ENCODE measurements around the gene SLC27A5. TPM values are rescaled to one million over a fixed set of nuclear protein-coding genes. Genes with fewer than 3 reads are reported as not detected.
A peak's percentile ranks its signal among the peaks of the same experiment; 100 is the strongest.

The SLC27A5 gene
- total and polyA plus RNA-seq, 2 experiments from 2014 or later: 16.2 to 35.5 TPM

DNA sequence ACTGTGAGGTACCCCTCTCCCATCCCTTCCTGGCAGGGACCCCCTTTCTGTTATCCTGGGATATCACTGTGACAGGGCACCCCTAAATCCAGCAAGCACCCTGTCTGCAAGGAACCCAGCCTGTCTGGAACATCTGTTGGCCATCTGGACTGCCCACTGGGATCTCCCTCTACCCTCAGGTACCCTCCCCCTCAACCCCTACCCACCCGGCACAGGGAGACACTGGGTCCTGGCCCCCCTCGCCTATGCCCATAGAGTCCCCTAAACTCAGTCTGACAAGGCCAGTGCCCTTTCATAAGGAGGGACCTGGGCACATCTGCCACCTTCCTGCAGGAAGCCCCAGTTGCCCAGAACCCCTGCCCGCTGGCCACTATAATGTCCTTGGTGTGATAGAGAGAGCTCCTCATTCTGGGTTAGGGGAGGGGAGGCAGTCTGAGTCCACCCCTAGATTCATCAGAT, 2.8 kb upstream of the SLC27A5 start:
- ATAC-seq (no peak), DNase-seq (ENCODE audit: low spot score) (no peak)
- Histone ChIP-seq H4K20me1 (replicated peaks; ENCODE audit: insufficient read depth) (no peaks in the 10 kb centered on the region), H2AFZ (no peak overlapping the region), H3K27me3 (ENCODE audit: insufficient read depth) (no peaks in the 10 kb centered on the region), H3K36me3 (ENCODE audit: insufficient read depth) (no peaks in the 10 kb centered on the region), H3K79me2 (replicated peaks; ENCODE audit: insufficient read depth) (peaks cover 11% of the 10 kb centered on the region; the same call in 1 of the 2 replicates), H3K9me2 (ENCODE audit: insufficient read depth) (no peaks in the 10 kb centered on the region), H3K4me2 (peak overlapping the region; percentile 81), H3K4me1 (ENCODE audit: insufficient read depth) (peaks cover 22% of the 10 kb centered on the region), H3F3A (replicated peaks; ENCODE audit: low read depth) (peaks cover 16% of the 10 kb centered on the region; the same call in 1 of the 2 replicates), H3K27ac (ENCODE audit: low read depth) (0 out of 2 replicates have a peak overlapping the region, but pooled peaks have one; percentile 76), H3K4me3 (peak overlapping the region; percentile 64)
- Mint-ChIP-seq H3K4me1 (peaks cover 26% of the 10 kb centered on the region), H3K27ac (peak overlapping the region; percentile 89; the same call in 1 of the 2 replicates), H3K27me3 (ENCODE audit: insufficient read depth, low read depth, poor library complexity) (peaks cover 35% of the 10 kb centered on the region), H3K36me3 (ENCODE audit: low read depth) (peaks cover 17% of the 10 kb centered on the region), H3K9me3 (no peaks in the 10 kb centered on the region; the same call in 2 of the 3 replicates), H3K4me3 (peak overlapping the region; percentile 81)
- TF ChIP-seq EZH2 (IDR thresholded peaks at IDR 0.05; ENCODE audit: low read depth, unreplicated experiment): no peak
- TF ChIP-seq ZNF331 (CRISPR knock-in tag; IDR thresholded peaks at IDR 0.05; ENCODE audit: low read depth): no peak
- TF ChIP-seq JUNB (IDR thresholded peaks at IDR 0.05; ENCODE audit: unreplicated experiment): no peak
- no peak for TF ChIP-seq POLR2AphosphoS5 (IDR thresholded peaks at IDR 0.05; ENCODE audit: low read depth)
- no peak for TF ChIP-seq ZNF114 (CRISPR knock-in tag; IDR thresholded peaks at IDR 0.05)
- no peak for TF ChIP-seq NANOG (IDR thresholded peaks at IDR 0.05; ENCODE audit: borderline replicate concordance)
- no peak for TF ChIP-seq CREB1 (CRISPR knock-in tag; IDR thresholded peaks at IDR 0.05; ENCODE audit: low read depth)
- TF ChIP-seq, protein P1, sequence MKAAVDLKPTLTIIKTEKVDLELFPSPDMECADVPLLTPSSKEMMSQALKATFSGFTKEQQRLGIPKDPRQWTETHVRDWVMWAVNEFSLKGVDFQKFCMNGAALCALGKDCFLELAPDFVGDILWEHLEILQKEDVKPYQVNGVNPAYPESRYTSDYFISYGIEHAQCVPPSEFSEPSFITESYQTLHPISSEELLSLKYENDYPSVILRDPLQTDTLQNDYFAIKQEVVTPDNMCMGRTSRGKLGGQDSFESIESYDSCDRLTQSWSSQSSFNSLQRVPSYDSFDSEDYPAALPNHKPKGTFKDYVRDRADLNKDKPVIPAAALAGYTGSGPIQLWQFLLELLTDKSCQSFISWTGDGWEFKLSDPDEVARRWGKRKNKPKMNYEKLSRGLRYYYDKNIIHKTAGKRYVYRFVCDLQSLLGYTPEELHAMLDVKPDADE (IDR thresholded peaks at IDR 0.05): no peak
- TF ChIP-seq, protein P2, sequence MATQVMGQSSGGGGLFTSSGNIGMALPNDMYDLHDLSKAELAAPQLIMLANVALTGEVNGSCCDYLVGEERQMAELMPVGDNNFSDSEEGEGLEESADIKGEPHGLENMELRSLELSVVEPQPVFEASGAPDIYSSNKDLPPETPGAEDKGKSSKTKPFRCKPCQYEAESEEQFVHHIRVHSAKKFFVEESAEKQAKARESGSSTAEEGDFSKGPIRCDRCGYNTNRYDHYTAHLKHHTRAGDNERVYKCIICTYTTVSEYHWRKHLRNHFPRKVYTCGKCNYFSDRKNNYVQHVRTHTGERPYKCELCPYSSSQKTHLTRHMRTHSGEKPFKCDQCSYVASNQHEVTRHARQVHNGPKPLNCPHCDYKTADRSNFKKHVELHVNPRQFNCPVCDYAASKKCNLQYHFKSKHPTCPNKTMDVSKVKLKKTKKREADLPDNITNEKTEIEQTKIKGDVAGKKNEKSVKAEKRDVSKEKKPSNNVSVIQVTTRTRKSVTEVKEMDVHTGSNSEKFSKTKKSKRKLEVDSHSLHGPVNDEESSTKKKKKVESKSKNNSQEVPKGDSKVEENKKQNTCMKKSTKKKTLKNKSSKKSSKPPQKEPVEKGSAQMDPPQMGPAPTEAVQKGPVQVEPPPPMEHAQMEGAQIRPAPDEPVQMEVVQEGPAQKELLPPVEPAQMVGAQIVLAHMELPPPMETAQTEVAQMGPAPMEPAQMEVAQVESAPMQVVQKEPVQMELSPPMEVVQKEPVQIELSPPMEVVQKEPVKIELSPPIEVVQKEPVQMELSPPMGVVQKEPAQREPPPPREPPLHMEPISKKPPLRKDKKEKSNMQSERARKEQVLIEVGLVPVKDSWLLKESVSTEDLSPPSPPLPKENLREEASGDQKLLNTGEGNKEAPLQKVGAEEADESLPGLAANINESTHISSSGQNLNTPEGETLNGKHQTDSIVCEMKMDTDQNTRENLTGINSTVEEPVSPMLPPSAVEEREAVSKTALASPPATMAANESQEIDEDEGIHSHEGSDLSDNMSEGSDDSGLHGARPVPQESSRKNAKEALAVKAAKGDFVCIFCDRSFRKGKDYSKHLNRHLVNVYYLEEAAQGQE (IDR thresholded peaks at IDR 0.05; ENCODE audit: unreplicated experiment): no peak
- no peak for TF ChIP-seq EZH2phosphoT487 (IDR thresholded peaks at IDR 0.05; ENCODE audit: unreplicated experiment)
- no peak for TF ChIP-seq STAT1 (IDR thresholded peaks at IDR 0.05; ENCODE audit: unreplicated experiment)
- TF ChIP-seq, protein P3, sequence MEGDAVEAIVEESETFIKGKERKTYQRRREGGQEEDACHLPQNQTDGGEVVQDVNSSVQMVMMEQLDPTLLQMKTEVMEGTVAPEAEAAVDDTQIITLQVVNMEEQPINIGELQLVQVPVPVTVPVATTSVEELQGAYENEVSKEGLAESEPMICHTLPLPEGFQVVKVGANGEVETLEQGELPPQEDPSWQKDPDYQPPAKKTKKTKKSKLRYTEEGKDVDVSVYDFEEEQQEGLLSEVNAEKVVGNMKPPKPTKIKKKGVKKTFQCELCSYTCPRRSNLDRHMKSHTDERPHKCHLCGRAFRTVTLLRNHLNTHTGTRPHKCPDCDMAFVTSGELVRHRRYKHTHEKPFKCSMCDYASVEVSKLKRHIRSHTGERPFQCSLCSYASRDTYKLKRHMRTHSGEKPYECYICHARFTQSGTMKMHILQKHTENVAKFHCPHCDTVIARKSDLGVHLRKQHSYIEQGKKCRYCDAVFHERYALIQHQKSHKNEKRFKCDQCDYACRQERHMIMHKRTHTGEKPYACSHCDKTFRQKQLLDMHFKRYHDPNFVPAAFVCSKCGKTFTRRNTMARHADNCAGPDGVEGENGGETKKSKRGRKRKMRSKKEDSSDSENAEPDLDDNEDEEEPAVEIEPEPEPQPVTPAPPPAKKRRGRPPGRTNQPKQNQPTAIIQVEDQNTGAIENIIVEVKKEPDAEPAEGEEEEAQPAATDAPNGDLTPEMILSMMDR (conservative IDR thresholded peaks at IDR 0.05; ENCODE audit: low read depth in 2 of 2): no peak

Data from GM23338 (cell line).